Brain microvascular endothelial cell (primary cell): ENCODE data around the gene PPM1L.

Experiments used
- DNase-seq: peaks from one replicate; pipeline ENCODE4 v3.0.0-alpha.2; 2020
- H3K27ac ChIP-seq: fragments of 250-450 bp; sonication (Bioruptor Pico); 2 replicates; pipeline ENCODE4 v1.5.1; 2020; ENCODE audit warnings: mild to moderate bottlenecking, moderate library complexity
- H3K27me3 ChIP-seq: fragments of 250-450 bp; sonication (Bioruptor Pico); replicated peaks from 2 replicates; pipeline ENCODE4 v1.5.1; 2020; ENCODE audit warnings: mild to moderate bottlenecking
- H3K36me3 ChIP-seq: fragments of 250-450 bp; sonication (Bioruptor Pico); replicated peaks from 2 replicates; pipeline ENCODE4 v1.5.1; 2020; ENCODE audit warnings: mild to moderate bottlenecking
- H3K4me3 ChIP-seq: 2 replicates; pipeline ENCODE4 v1.5.1; 2011; ENCODE audit warnings: low read depth, mild to moderate bottlenecking, control low read depth, low read length, moderate library complexity
- in situ Hi-C: cut with HindIII; loops from 2 replicates; pipeline ENCODE4 v1.10.0; 2017; ENCODE audit warnings: low sequenced_read_pairs, low pct_ligation_motif_present
- TF ChIP-seq, protein P1 (sequence below): IDR thresholded peaks from 2 replicates; pipeline ENCODE4 v1.5.1; 2011; ENCODE audit warnings: low read depth, mild to moderate bottlenecking, moderate library complexity, low read length, control low read depth, inconsistent platforms; ENCODE audit errors: missing control alignments

Gene PPM1L

DNA sequence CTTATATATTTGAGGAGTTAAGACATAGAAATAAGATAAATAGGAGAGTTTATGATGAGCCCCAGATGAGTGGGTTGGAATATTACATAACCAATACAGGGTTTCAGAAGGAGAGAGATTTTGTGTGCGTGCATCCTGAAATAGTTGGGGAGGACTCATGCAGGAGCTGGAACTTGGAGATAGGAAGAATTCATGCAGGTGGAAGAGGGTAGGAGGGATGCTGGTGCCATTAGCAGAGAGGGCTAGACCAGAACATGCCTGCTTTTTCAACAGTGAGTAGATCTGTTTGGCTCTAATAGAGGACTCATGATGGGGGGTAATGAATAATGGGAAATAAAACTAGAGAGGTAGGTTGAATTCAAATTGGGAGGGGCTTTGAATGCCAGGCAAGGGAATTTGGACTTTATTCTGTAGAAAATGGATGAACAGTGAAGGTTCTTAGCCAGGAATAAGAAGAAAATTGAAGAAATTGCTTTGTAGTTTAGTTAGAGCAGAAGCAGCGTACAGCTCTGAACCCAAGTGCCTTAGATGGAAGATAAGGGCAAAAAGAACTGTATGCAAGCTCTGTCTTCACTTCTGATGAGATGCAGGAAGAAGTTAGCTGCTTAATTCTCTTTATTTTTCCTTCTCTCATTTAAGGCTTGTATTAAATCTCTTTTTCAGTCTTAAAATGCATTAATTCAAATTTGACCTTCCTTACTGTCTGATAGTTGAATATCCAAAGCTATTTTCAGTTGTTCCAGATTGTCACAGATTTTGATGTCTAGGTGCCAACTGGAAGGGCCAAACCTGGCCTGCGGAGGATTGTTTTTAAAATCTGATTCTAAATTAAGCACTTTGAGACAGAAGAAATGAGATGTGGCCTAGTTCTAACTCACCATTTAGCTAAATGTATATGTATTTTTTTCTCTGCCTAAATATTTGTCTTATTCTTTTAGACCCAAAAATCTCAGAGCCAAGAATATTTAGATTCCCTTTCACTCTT, 86.3 kb downstream of the PPM1L start:
- no peaks in the 10 kb centered on the region for H3K36me3 ChIP-seq
- in situ Hi-C loops = no loop called here
- H3K27ac ChIP-seq = no peak overlapping the region
- no peak for DNase-seq
- H3K27me3 ChIP-seq = no peaks in the 10 kb centered on the region
- no peak overlapping the region for H3K4me3 ChIP-seq
- TF ChIP-seq, protein P1, sequence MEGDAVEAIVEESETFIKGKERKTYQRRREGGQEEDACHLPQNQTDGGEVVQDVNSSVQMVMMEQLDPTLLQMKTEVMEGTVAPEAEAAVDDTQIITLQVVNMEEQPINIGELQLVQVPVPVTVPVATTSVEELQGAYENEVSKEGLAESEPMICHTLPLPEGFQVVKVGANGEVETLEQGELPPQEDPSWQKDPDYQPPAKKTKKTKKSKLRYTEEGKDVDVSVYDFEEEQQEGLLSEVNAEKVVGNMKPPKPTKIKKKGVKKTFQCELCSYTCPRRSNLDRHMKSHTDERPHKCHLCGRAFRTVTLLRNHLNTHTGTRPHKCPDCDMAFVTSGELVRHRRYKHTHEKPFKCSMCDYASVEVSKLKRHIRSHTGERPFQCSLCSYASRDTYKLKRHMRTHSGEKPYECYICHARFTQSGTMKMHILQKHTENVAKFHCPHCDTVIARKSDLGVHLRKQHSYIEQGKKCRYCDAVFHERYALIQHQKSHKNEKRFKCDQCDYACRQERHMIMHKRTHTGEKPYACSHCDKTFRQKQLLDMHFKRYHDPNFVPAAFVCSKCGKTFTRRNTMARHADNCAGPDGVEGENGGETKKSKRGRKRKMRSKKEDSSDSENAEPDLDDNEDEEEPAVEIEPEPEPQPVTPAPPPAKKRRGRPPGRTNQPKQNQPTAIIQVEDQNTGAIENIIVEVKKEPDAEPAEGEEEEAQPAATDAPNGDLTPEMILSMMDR = no peak

- Histone ChIP-seq H3K27me3 (no peaks in the 10 kb centered on the region), H3K27ac (no peak overlapping the region), H3K4me3 (no peak overlapping the region), H3K36me3 (no peaks in the 10 kb centered on the region)
- TF ChIP-seq, protein P1 = no peak
- in situ Hi-C loops = no loop called here
- DNase-seq = no peak
Measured at GRCh38 chr3:160851629-160852210, 95.7 kb downstream of the PPM1L start.

GRCh38 chr3:160852856-160853255, 96.8 kb downstream of the PPM1L start:
- Histone ChIP-seq H3K4me3 (no peak overlapping the region), H3K27me3 (no peaks in the 10 kb centered on the region), H3K36me3 (no peaks in the 10 kb centered on the region), H3K27ac (no peak overlapping the region)
- TF ChIP-seq, protein P1 = no peak
- in situ Hi-C loops = no loop called here
- no peak for DNase-seq

DNA sequence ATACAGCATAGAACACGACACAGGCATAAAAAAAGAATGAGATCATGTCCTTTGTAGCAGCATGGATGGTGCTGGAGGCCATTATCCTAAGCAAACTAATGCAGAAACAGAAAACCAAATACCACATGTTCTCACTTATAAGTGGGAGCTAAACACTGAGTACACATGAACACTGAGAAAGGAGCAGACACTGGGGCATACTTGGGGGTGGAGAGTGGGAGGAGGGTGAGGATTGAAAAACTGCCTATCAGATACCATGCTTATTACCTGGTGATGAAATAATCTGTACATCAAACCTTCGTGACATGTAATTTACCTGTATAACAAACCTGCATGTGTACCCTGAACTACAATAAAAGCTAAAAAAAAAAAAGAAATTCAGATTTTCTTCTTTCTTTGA, 100.4 kb downstream of the PPM1L start:
- no peaks in the 10 kb centered on the region for H3K36me3 ChIP-seq
- in situ Hi-C loops = no loop called here
- no peak for DNase-seq
- no peak overlapping the region for H3K27ac ChIP-seq
- TF ChIP-seq, protein P1 = no peak
- no peaks in the 10 kb centered on the region for H3K27me3 ChIP-seq
- no peak overlapping the region for H3K4me3 ChIP-seq

DNA sequence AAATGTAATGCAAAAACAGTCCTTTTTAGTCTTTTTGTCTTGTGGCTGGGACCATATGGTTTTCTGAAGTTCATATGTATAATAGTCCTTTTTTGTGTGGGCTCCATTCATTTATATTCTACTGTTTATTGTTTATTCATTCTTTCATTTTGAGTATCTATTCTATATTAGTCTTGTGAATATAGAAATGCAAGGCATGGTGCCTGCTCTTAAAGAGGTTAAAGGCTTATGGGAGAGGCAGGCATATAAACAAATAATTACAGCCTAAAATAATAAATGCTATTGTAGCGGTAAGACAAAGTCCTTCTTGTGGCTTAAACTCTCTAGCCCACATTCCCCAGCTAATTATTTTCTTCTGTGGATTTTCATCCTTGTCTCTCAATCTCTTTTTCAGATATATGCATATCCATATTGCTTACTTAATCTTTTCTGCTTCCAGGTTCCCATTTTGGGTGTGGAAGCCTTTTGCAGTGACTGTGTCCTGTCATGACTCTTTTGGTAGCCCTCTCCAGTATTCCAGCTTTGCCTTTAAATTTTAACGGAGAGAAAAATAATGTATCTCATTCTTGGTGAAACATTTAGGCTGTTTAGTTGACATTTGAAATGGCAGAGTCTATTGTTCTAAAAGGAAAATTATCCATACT, 101.6 kb downstream of the PPM1L start:
- in situ Hi-C loops = no loop called here
- TF ChIP-seq, protein P1 = no peak
- DNase-seq = no peak
- Histone ChIP-seq H3K27me3 (no peaks in the 10 kb centered on the region), H3K4me3 (no peak overlapping the region), H3K27ac (no peak overlapping the region), H3K36me3 (no peaks in the 10 kb centered on the region)
